Measurements from ENCODE around the gene BTBD7.

DNA sequence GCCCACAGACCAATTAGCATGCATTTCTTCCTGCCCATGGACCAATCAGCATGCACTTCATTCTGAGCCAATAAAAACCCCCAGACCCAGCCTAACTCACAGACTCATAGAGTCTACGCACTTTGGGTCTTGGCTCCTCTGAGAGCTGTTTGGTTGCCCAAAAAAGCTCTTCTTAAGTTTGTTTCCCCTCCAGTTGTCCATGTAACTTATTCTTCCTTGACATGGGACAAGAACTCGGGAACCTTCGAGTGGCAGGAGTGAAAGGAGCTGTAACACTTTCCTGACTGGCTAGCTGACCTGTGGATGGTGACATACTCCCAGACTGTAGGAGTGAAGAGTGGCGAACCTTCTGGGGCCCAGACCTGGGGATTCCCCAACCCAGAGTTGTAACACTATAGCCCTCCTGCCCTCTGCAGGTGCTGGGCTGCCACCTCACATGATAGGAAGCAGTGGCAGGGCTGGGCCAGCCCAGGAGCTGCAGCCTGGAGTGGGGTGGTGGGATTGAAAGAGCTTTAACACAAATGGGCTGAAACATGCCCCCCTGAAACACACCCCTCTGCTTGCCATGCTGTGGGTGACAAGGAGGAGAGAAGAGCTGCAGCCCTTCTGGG lies 4.4 kb upstream of the BTBD7 start:
- TF ChIP-seq CTCF (conservative IDR thresholded peaks at IDR 0.05) (no peak), ZFX (IDR thresholded peaks at IDR 0.05) (no peak)
